Measurements from ENCODE around the gene OSM.
"Not testable (repeated sequence)": the region's sequence is repeated elsewhere in the genome, so short reads cannot be mapped to it uniquely, and the experiment has no call there.

Gene OSM

DNA sequence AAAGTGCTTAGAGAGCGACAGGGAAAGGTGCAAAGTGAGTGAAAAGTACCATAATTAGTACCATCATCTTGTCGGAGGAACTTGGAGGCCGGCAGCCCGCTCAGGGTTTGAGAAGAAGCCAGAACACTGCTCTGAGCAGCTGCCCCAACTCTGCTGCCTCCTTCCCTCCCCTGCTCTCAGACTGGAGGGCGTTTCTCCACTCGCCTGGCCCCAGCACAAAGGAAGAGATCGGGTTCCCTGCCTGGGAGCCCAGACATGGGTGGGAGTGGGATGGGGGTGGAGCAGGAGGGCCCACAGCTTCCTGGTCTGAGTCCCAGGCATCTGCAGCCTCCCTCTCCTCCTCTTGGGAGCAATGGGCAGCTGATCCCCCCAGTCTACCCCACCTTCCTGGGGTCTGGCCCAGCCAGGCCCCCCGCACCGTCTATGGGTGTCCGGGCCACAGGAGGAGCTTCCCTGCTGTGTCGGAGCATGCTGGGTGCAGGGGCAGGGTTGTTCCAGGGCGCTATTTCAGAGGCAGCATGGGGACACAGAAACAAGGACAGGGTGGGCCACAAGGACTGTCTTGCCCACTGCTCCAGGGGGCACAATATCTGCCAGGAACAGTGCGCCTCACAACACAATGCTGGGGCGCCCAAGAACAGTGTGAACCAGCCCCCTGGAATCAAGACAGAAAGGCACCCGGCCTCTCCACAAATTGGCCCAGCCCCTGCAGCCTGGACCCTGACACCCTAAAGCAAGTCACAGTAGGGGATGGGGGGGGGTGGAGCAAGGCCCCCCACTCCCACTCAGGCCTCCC is 24.9 kb downstream of the OSM start:
- DNase-seq, result no peak

DNA sequence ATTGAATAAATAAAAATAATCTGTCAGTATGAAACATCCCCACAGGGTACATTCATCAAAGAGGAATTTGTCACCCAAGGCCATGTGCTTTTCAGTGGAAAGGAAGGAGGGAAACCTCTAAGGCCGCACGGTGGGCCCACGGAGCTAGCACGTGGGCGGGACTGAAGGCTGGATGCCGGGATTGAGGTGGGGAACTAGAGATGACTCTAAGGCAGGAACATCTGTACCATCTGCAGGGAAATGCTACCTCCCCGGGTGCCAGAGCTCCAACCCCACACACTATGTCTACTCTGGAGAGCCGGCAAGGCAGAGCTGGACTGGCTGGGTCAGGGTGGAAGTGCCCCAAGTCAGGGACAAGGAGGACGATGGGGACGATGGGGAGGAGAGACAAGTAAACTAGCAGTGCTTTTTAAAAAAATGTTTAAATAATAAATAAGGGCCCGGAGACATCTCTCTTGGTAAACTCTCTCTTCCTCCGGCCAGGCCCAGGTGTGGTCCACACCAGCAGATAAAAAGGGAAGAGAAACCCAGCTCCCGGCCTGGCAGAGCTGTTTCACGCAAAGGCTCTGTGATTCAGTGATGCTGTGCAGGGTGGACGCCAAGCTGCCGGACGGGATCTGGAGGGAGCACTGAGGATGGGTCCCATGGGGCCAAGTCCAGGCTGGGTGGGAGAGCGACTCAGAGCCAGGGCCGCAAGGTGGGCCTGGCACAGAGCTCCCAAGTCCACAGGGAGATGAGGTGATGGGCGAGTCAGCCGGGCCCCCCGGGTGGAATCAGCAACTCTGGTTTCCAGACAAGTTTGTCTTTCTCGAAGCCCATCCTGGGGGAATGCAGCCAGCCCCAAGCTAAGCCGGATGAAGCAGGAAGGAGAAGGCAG is 25.9 kb downstream of the OSM start:
- DNase-seq, result no peak

DNA sequence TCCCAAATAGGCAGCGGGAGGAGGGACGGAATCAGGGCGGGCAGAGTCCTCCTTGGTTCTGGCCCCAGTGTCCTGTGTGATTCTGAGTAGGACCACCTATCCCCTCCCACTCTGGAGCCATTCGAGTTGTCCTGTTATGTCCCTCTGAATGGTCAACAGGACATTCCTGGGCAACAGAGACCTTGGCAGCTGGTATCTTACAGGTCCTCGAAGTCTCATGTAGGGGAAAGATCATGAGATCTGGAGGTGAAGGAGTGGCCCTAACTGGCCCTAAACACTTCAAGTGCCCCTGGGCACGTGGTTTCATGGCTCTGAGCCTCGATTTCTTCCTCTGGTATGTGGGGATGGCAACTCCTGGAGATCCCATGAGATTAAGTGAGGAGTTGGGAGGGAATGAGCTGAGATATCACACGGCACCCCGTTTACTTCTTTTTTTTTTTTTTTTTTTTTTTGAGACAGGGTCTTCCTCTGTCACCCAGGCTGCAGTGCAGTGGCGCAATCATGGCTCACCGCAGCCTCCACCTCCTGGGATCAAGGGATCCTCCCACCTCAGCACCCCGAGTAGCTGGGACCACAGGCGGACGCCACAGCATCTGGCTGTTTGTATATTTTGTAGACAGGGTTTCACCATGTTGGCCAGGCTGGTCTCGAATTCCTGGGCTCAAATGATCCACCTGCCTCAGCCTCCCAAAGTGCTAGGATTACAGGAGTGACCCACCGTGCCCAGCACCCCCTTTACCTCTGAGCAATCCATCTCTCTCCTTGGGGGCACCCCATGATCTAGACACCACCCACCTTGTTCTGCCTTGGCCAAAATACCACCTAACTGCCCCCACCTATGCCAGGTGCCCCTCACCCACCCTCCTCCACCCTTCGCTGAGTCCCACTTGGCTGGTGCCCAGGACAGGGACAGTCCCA is 26.9 kb downstream of the OSM start:
- no peak for DNase-seq

DNA sequence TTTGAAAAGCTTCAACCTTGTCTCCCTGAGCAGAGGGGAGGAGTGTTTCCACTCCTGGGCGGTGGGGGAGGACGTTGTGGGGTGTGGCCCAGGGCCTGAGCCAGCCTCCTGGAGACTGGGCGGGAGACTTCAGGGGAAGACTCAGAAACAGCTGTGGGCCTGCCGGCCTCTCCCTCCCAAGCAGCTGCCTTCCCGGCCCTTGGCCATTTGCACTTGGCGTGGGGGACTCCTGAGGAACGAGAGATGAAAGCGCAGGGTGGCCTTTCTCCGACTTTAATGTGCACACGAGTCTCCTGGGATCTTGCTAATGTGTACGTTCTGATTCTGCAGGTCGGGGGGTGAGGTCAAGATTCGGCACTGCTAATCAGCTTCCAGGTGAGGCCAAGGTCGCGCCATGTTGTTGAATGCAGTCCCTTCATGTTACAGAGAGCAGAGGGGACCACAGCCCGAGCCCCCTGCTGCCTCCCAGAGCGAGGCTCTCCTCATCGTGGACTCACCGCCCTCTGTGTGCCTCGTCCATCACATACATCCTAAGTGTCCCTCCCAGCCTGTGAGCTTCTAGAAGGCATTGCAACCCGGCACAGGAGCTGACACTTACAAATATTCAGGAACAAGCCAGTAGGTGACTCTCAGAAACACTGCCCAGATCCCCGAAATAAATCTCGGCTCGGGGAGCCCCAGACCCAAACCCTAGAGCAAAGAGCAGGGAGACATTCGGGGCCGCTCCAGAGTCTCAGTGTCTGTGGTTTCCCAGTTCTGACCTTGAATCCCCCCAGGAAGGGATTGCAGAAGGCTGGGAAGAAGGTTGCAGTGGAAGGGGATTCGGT is 27.8 kb downstream of the OSM start:
- DNase-seq, result no peak

DNA sequence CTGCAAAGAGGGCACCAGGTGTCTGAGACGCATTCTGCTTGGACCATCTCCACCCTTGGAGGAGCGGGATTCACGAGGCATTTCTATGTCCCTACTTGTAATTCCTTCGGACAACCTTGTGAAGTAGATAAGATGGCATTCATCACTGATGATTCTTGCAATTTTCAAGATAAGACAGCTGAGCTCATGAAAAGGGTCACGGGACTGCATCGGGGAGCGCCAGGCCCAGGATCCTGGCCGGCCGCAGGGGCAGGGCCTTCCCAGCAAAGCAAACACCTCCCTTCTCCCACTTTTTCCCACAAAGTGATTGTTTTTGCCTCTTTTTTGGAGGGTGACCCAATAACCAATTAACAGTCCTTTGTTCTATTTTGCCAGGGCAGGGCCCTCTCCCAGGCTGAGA is 28.5 kb downstream of the OSM start:
- no peak for DNase-seq

DNA sequence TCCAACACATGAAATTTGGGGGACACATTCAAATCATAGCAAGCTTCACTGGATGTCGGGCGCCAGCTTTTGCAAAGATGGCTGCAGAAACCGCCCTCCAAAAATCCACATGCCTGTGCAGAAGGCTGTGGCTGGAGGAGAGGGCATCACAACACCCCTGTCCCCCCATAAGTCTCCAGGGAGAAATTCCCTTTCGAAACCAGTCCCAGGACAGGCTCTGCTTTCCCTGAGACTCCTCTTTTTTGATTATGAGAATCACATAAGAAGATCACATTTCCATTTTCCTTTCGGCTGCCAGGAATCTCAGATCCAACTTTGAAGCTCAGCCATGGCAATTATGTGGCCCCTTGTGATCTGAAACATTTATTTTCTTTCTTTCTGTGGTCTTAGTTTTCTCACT is 29.8 kb downstream of the OSM start:
- no peak for DNase-seq

DNA sequence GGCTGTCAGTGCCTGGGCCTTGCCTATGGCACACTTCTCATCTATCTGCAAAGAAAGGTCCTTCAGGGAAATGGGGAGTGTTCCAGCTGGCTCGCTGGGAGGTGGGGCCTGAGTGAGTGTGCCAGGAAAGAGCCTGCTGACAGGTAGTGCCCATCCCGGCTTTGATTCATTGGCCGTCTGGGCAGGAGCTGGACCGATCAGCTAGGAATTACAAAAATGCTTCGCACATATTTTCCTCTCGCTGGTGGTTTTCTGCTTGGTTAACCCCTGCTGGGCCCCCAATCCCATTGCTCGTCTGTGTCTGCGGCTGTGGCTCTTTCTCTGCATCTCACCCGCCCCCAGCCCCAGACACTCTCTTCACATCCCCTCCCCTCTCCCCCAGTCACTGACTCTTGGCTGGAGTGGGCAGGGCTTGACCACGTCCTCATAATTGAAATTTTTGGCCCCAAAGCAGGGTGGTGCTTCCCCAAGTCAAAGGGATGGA is 30.9 kb downstream of the OSM start:
- no peak for DNase-seq

DNA sequence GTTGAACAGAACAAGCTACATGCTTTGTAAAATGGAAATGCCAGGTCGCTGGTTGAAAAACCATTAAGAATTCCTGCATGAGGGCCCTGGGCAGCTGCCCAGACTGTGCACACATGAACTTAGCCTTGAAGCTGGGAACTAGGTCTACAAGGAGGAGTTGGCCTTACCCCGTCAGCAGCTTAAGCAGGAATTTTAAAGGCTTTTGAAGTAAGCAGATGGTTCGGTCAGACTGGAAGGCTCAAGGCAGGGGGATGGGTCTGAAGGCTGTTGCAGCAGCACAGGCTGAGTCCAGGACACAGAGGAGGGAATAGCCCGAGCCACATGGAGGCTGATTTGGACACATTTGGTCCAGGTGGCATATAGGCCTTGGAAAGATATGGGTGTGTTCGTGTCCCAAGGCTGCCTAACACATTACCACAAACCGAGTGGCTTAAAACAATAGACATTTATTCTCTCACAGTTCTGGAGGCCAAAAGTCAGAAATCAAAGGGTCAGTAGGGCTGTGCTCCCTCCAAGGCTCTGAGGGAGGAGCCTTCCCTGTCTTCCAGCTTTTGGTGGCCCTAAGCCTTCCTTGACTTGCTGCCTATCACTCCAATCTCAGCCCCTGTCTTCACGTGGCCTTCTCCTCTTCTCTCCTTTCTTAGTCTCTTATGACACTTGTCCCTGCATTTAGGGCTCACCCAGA is 31.7 kb downstream of the OSM start:
- DNase-seq, result no peak

DNA sequence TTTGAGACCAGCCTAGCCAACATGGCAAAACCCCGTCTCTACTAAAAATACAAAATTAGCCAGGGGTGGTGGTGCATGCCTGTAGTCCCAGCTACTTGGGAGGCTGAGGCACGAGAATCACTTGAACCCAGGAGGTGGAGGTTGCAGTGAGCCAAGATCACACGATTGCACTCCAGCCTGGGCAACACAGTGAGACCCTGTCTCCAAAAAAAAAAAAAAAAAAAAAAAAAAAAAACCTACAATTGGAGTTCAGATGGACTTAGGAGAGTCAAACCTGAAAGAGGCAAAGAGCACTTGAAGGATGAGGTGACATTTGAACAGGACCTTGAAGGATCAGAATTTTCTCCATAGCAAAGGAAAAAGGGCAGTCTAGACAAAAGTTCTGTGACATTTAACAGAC is 32.3 kb downstream of the OSM start:
- not testable (repeated sequence) for DNase-seq

DNA sequence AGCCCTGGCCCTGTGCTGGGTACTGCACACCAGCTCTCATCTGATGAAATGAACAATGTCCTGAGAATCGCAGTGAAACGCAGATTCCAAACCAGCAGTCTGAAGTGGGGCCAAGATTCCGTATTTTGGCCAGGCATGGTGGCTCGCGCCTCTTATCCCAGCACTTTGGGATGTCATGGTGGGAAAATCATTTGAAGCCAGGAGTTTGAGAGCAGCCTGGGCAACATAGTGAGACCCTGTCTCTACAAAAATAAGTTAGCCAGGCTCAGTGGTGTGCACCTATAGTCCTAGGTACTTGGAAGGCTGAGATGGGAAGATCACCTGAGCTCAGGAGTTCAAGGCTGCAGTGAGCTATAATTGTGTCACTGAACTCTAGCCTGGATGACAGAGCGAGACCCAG is 33.1 kb downstream of the OSM start:
- DNase-seq, result no peak

DNA sequence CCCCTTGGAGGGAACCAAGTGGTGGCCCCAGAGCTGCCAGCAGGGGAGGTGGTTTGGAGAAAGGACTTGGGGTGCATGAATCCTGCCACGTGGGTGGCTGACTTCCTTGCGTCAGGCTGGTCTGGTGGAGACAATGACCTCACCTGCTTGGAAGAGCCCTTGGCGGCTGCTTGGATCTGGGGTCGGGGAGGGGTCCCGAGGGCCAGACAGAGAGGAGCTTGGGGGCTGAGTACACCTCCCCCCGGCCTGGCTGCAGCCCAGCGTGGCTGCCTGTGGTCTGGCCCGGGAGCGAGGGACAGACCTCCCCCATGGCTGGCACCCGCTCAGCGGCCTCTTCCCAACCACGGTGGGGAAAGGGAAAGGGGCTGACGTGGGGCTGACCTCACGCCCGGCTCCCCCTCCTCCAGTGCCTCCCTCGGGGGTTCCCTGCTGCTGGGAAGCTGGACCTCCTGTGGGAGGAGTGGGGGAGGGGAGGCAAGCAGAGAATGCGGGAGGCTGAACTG is 33.9 kb downstream of the OSM start:
- no peak for DNase-seq

DNA sequence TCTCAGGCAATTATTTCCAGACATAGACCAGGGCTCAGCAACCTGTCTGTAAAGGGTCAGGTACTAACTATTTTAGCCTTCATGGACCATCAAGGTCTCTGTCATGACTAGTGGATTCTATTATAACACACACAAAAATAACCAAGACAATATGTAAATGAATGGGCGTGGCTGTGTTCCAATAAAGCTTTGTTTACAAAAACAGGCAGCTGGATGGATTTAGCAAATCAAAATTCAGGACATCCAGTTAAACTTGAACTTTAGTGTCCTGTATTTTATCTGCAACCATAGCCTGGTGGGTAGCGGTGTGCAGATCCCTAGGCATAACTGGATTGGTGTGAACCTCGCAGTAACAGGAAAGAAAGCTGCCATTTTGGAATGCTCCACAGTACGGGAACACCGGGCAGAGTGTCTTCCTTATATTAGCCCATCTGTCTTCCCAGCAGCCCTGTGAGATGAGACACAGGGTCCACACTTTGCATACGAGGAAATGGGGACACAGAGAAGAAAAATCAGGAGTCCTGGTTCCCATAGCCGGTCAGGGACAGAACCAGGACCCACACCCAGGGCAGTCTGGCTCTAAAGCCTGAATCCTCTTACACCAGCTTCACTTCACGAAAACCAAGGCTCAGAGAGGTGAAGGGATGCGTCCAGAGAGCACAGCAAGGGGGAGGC is 35.7 kb downstream of the OSM start:
- DNase-seq, result no peak

DNA sequence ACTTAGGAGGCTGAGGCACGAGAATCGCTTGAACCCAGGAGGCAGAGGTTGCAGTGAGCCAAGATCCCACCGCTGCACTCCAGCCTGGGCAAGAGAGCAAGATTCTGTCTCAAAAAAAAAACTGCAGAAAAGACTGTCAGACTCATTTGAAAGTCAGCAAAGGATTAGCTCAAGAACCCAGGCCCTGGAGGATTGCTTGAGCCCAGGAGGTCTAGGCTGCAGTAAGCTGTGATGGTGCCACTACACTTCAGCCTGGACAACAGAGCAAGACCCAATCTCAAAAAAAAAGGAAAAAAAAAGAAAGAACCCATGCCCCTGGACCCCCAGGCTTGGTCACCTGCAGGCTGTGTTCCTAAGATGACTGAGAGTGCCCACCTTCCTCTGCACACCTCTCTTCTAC is 36.3 kb downstream of the OSM start:
- DNase-seq, result no peak

DNA sequence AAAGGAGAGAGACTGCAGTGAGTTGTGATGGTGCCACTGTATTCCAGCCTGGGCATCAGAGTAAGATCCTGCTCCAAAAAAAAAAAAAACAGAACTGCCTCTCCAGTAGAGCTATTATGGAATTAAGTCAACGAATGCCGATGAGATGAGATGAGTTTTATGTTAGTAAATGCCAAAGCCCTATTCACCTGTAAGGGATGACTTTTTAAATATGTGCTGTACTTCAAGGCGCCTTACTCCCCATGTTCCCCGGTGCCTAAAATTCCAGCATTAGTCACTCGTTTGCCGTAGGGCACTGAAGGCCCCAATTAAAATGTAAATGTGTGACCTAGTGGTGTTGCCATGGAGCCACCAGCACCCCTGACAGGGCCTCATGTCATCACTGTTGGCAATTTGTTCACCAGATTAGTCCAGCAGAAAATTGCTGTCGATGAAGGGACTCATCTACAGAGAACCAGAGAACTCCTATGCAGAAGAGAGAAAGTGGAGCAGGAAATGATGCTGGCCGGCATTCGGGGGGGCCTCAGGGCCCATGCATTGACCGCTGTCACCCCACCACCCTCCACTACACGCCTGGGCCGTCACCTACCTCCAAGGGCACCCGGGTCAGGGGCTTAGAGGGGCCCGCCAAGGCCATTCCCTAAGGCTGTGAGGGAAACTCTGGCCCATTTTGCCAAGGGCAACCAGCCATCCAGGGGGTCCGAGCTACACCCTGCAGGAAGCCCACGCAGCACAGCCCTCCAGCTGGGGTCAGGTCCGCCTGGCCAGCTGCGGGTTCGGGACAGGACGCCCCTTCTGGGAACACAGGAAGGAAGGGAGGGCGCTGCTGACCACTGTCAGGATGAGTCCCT is 37.9 kb downstream of the OSM start:
- DNase-seq, result no peak

DNA sequence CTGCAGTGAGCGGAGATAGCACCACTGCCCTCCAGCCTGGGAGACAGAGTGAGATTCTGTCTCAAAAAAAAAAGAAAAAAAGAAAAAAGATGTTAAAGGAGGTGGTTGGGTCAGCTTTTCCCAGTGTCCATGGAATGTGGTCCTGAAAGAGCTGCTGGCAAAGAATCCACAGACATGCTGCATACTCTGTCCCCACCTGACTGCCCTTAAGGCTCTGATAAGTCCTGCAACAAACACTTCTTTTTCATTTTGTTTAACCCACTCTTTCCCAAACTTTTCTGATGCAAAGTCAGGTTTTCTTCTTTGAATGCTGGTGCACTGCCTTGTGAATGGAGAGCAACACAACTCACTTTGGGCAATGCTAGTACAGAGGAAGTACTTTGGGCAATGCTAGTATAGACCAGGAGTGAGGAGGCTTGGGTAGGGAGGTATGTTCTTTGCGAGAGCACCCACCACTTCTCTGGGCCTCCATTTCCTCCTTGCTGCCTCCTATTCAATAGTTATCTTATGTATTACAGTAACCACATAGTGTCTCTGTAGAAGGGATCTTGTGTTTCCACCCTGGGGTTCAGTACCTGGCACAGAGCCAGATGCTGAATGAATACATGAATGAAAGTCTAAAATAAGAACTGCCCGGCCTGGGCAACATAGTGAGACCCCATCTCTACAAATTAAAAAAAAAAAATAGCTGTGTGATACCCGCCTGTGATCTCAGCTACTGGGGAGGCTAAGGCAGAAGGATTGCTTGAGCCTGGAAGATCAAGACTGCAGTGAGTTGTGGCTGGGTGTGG is 39.0 kb downstream of the OSM start:
- DNase-seq, result no peak

DNA sequence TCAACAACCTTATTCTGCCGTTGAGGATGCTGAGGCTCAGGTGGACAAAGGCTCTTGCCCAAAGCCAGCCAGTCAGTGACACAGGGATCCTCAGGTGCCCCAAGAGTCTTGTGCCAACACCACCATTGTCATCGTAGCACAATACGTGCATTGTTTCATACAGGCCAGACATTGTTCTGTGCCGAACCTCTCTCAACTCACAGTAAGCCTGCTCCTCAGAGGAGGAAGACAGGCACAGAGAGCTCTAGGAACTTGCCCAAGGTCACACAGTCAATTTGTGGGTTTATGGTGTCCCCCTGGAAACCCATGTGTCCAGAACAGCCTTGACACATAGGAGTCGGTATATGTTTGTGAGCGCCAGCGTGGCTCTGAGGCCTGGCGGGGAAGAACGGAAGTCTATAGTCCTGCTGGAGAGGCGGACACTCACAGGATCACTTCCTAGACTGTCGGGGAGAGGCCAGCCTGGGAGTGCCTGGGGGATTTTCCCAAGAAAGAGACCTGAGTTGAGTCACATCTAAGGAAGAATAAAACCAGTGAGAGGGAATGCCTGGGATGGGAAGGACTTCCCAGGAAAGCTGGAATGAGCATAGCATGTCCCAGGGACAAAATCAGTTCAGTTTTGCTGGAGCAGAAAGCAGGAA is 40.3 kb downstream of the OSM start:
- DNase-seq, result no peak

DNA sequence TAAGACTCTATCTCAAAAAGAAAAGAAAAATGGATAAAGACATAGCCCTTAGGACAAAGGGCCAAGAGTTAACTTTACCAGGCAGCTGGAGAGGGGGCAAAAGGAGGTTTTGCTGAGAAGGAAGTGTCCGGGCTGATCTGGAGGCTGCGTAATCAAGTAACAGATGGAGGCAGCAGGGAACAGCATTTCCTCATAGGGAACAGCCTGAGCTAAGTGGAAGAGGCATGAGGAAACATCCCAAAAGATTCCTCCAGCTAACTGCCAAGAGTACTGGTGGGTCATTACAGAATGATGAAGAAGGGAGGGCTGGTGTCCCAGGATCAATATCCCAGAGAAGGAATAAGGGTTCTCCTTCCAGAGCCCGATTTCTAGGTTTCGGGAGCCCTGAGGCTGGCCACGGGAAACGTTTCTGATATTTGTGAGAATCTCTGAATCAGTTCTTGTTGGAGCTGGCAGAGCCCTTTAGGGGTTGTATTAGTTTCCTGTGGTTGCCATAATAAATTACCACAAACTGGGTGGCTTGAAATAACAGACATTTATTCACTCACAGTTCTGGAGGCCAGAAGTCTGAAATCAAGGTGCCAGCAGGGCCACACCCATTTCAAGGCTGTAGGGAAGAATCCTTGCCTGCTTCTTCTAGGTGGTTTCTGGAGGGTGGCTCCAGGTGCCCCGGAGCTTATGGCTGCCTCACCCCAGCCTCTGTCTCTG is 41.3 kb downstream of the OSM start:
- DNase-seq, result no peak
